AG04450 (cell line): ENCODE data around the gene PM20D1. TPM values are rescaled to one million over a fixed set of nuclear protein-coding genes. Genes with fewer than 3 reads are reported as not detected.
"Not testable (repeated sequence)": the region's sequence is repeated elsewhere in the genome, so short reads cannot be mapped to it uniquely, and the experiment has no call there.

ENCODE experiments used
- CTCF ChIA-PET: fragments of 300-600, 350-600 bp; formaldehyde crosslinking; extraction: SDS; loops from one replicate; lab custom pipeline; 2022; ENCODE audit warnings: antibody characterized with exemption, inconsistent platforms; lab: Charles Lee
- POLR2A ChIA-PET: fragments of 350-600 bp; formaldehyde crosslinking; extraction: SDS; loops from one replicate; lab custom pipeline; 2021; ENCODE audit warnings: antibody characterized with exemption, inconsistent platforms; lab: Yijun Ruan, JAX
- DNase-seq: peaks from one replicate; pipeline ENCODE4 v3.0.0-alpha.2; 2011; ENCODE audit warnings: low read depth, low spot score
- H3K27ac ChIP-seq: one replicate; pipeline ENCODE4 v1.5.1; 2012; ENCODE audit warnings: low read depth, low read length, control low read depth
- H3K27me3 ChIP-seq: one replicate; pipeline ENCODE4 v1.6.0; 2012; ENCODE audit warnings: low read length; ENCODE audit not compliant: control insufficient read depth, insufficient read depth
- H3K4me3 ChIP-seq: 2 replicates; pipeline ENCODE4 v1.5.1; 2011; ENCODE audit warnings: mild to moderate bottlenecking, low read depth, low read length, control low read depth
- H3K9me3 ChIP-seq: 2 replicates; pipeline ENCODE4 v1.5.1; 2012; ENCODE audit warnings: low read length; ENCODE audit not compliant: control insufficient read depth, insufficient read depth
- polyA plus RNA-seq: library from polyadenylated mRNA; depleted of rRNA; stranded (reverse); fragments of >200 nt; gene quantifications from 2 replicates; pipeline ENCODE4 v1.2.3, GENCODE V29; 2011
- TF ChIP-seq, protein P1 (sequence below): IDR thresholded peaks from 2 replicates; pipeline ENCODE4 v1.5.1; 2011; ENCODE audit warnings: low read depth, low read length, control low read depth, inconsistent platforms

PM20D1 gene
- polyA plus RNA-seq, 1 experiment, result not detected

DNA sequence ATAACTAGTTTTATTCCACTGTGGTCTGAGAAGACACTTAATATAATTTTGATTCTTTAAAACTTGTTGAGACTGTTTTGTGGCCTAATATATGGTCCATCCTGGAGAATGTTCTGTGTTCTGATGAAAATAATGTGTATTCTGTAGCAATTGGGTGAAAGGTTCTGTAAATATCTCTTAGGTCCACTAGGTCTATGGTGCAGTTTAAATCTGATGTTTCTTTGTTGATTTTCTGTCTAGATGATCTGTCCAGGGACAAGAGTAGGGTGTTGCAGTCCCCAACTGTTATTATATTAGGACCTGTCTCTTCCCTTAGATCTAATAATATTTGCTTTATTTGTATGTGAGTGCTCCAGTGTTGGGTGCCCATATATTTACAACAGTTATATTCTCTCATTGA is 33.9 kb upstream of the PM20D1 start:
- Histone ChIP-seq H3K4me3 (no peak overlapping the region), H3K27me3 (peaks cover 7% of the 10 kb centered on the region), H3K27ac (no peak overlapping the region), H3K9me3 (no peaks in the 10 kb centered on the region)
- TF ChIP-seq, protein P1, sequence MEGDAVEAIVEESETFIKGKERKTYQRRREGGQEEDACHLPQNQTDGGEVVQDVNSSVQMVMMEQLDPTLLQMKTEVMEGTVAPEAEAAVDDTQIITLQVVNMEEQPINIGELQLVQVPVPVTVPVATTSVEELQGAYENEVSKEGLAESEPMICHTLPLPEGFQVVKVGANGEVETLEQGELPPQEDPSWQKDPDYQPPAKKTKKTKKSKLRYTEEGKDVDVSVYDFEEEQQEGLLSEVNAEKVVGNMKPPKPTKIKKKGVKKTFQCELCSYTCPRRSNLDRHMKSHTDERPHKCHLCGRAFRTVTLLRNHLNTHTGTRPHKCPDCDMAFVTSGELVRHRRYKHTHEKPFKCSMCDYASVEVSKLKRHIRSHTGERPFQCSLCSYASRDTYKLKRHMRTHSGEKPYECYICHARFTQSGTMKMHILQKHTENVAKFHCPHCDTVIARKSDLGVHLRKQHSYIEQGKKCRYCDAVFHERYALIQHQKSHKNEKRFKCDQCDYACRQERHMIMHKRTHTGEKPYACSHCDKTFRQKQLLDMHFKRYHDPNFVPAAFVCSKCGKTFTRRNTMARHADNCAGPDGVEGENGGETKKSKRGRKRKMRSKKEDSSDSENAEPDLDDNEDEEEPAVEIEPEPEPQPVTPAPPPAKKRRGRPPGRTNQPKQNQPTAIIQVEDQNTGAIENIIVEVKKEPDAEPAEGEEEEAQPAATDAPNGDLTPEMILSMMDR, result no peak
- DNase-seq, result no peak
- CTCF ChIA-PET, result no interaction called here
- POLR2A ChIA-PET, result interaction anchor here (0.7 kb wide), 1 partner anchor 21 kb away, joined by 3 read pairs; no protein-coding TSS in a partner anchor

DNA sequence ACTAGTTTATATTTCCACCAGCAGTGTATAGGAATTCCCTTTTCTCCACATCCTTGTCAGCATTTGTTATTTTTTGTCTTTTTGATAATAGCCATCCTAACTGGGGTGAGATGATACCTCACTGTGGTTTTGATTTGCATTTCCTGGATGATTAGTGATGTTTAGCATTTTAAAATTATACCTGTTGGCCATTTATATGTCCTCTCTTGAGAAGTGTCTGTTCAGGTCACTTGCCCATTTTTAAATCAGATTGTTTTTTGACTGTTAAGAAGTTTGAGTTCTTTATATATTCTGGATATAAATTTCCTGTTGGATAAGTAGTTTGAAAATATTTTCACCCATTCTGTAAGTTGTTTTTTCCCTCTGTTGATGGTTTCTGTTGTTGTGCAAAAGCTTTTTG is 31.0 kb upstream of the PM20D1 start:
- Histone ChIP-seq H3K27ac (no peak overlapping the region), H3K9me3 (no peaks in the 10 kb centered on the region), H3K4me3 (no peak overlapping the region), H3K27me3 (peaks cover 18% of the 10 kb centered on the region)
- DNase-seq, result no peak
- ChIA-PET CTCF (no interaction called here), POLR2A (no interaction called here)
- TF ChIP-seq, protein P1, result no peak

- Histone ChIP-seq H3K27ac (no peak overlapping the region), H3K4me3 (no peak overlapping the region), H3K27me3 (peaks cover 19% of the 10 kb centered on the region), H3K9me3 (no peaks in the 10 kb centered on the region)
- CTCF ChIA-PET, result no interaction called here
- POLR2A ChIA-PET, result no interaction called here
- no peak for DNase-seq
- TF ChIP-seq, protein P1, result no peak
Observed at GRCh38 chr1:205879974-205880373, 30.0 kb upstream of the PM20D1 start.

- Histone ChIP-seq H3K27me3 (peaks cover 20% of the 10 kb centered on the region), H3K9me3 (no peaks in the 10 kb centered on the region), H3K27ac (no peak overlapping the region), H3K4me3 (no peak overlapping the region)
- POLR2A ChIA-PET, result no interaction called here
- TF ChIP-seq, protein P1, result no peak
- CTCF ChIA-PET, result interaction anchor here (1.6 kb wide), 1 partner anchor 99 kb away, joined by 4 read pairs; no protein-coding TSS in a partner anchor
- DNase-seq, result no peak
Observed at GRCh38 chr1:205878026-205878425, 28.1 kb upstream of the PM20D1 start.

DNA sequence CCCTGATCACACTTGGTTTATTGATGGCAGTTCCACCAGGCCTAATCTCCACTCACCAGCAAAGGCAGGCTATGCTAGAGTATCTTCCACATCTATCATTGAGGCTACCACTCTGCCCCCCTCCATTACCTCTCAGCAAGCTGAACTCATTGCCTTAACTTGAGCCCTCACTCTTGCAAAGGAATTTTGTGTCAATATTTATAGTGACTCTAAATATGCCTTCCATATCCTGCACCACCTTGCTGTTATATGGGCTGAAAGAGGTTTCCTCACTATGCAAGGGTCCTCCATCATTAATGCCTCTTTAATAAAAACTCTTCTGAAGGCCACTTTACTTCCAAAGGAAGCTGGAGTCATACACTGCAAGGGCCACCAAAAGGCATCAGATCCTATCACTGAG is 23.2 kb upstream of the PM20D1 start:
- H3K27ac ChIP-seq, H3K9me3 ChIP-seq, DNase-seq, H3K4me3 ChIP-seq, CTCF ChIA-PET, POLR2A ChIA-PET: not testable (repeated sequence)
- H3K27me3 ChIP-seq, result peaks cover 23% of the 10 kb centered on the region

GRCh38 chr1:205870236-205870635 is 20.3 kb upstream of the PM20D1 start:
- H3K4me3 ChIP-seq, result no peak overlapping the region
- POLR2A ChIA-PET, result no interaction called here
- H3K9me3 ChIP-seq, result no peaks in the 10 kb centered on the region
- CTCF ChIA-PET, result no interaction called here
- H3K27me3 ChIP-seq, result peaks cover 20% of the 10 kb centered on the region
- TF ChIP-seq, protein P1, result no peak
- H3K27ac ChIP-seq, result no peak overlapping the region
- no peak for DNase-seq
